Thoracic aorta (tissue), 2 donors: ENCODE data around the gene HDAC7. TPM values are rescaled to one million over a fixed set of nuclear protein-coding genes. Genes with fewer than 3 reads are reported as not detected.

Source experiments
- ATAC-seq: fragments of 150-250 bp; one replicate; pipeline ENCODE4 v1.8.0; 2017; ENCODE audit warnings: low read depth; ENCODE audit not compliant: insufficient number of reproducible peaks, low FRiP score
- DNase-seq: peaks from one replicate; pipeline ENCODE4 v3.0.0-alpha.2; 2020; ENCODE audit warnings: low spot score
- H3K27ac ChIP-seq, 2 donors: fragments of 200-600 bp; sonication (generic); 1 replicate in 1 of 2; 2 replicates in 1 of 2; pipeline ENCODE4 v1.5.1; 2016; ENCODE audit warnings: mild to moderate bottlenecking in 2 of 2, moderate library complexity in 2 of 2
- H3K27me3 ChIP-seq: fragments of 200-600 bp; sonication (generic); replicated peaks from 2 replicates; pipeline ENCODE4 v1.6.0; 2016; ENCODE audit warnings: mild to moderate bottlenecking; ENCODE audit not compliant: insufficient read depth
- H3K36me3 ChIP-seq: fragments of 200-600 bp; sonication (generic); one replicate; pipeline ENCODE4 v1.5.1; 2016
- H3K4me1 ChIP-seq, 2 donors: fragments of 200-600 bp; sonication (generic); 1 replicate in 1 of 2; 2 replicates in 1 of 2; pipeline versions ENCODE4 v1.5.1 to v1.6.0; 2016; ENCODE audit warnings: low read depth in 2 of 2, mild to moderate bottlenecking in 1 of 2; ENCODE audit not compliant: control insufficient read depth in 1 of 2
- H3K4me3 ChIP-seq: fragments of 200-600 bp; sonication (generic); 2 replicates; pipeline ENCODE4 v1.5.1; 2016; ENCODE audit warnings: mild to moderate bottlenecking
- H3K9me3 ChIP-seq: fragments of 200-600 bp; sonication (generic); 2 replicates; pipeline ENCODE4 v1.5.1; 2016
- CTCF ChIP-seq: fragments of 200-600 bp; sonication (generic); IDR thresholded peaks from one replicate; pipeline ENCODE4 v1.5.1; 2019; ENCODE audit warnings: antibody characterized with exemption
- total RNA-seq, 2 donors: library from RNA; depleted of rRNA; stranded (reverse); fragments of >200 nt; gene quantifications; one replicate each; pipeline versions ENCODE4 v1.1.0 to v1.2.3, GENCODE V29; 2016

Gene HDAC7
- total RNA-seq, 2 donors from 2014 or later = 77.8 to 112 TPM

GRCh38 chr12:47822401-47822800, 2.7 kb upstream of the HDAC7 start:
- H3K27ac ChIP-seq = peak overlapping the region; percentile 98 to 99
- DNase-seq (no peak), ATAC-seq (no peak)
- no peaks in the 10 kb centered on the region for H3K27me3 ChIP-seq
- TF ChIP-seq CTCF = no peak
- H3K4me3 ChIP-seq = no peak overlapping the region
- no peaks in the 10 kb centered on the region for H3K36me3 ChIP-seq
- H3K9me3 ChIP-seq = no peaks in the 10 kb centered on the region
- peaks cover 60 to 78% of the 10 kb centered on the region in 2 donors for H3K4me1 ChIP-seq

GRCh38 chr12:47821346-47821706, 1.6 kb upstream of the HDAC7 start:
- no peak for ATAC-seq
- peaks cover 68 to 81% of the 10 kb centered on the region in 2 donors for H3K4me1 ChIP-seq

GRCh38 chr12:47820631-47821345, 1.1 kb upstream of the HDAC7 start:
- peak overlapping the region; percentile 90 for H3K4me3 ChIP-seq
- H3K9me3 ChIP-seq = no peaks in the 10 kb centered on the region
- H3K27me3 ChIP-seq = no peaks in the 10 kb centered on the region
- H3K36me3 ChIP-seq = no peaks in the 10 kb centered on the region
- no peak for TF ChIP-seq CTCF
- peak; percentile 90 for ATAC-seq
- peak; percentile 89 for DNase-seq
- H3K4me1 ChIP-seq = peaks cover 69 to 81% of the 10 kb centered on the region in 2 donors
- peak overlapping the region; percentile 98 to 99 for H3K27ac ChIP-seq

More at GRCh38 chr12:47821346-47821706, 1.6 kb upstream of the HDAC7 start:
- Histone ChIP-seq H3K36me3 (no peaks in the 10 kb centered on the region), H3K27ac (peak overlapping the region; percentile 98 to 99), H3K4me3 (peak overlapping the region; percentile 90), H3K27me3 (no peaks in the 10 kb centered on the region), H3K9me3 (no peaks in the 10 kb centered on the region)
- TF ChIP-seq CTCF = no peak
- DNase-seq = no peak

- DNase-seq (no peak), ATAC-seq (no peak)
- H3K9me3 ChIP-seq = no peaks in the 10 kb centered on the region
- no peaks in the 10 kb centered on the region for H3K36me3 ChIP-seq
- TF ChIP-seq CTCF = no peak
- peak overlapping the region; percentile 98 to 99 for H3K27ac ChIP-seq
- H3K4me1 ChIP-seq = peaks cover 70 to 81% of the 10 kb centered on the region in 2 donors
- H3K27me3 ChIP-seq = no peaks in the 10 kb centered on the region
- H3K4me3 ChIP-seq = peak overlapping the region; percentile 90
Observed at GRCh38 chr12:47819138-47819895, 386 bp downstream of the HDAC7 start.

- Histone ChIP-seq H3K27me3 (no peaks in the 10 kb centered on the region), H3K9me3 (no peaks in the 10 kb centered on the region), H3K4me3 (peak overlapping the region; percentile 90), H3K27ac (peak overlapping the region; percentile 98 to 99), H3K4me1 (peaks cover 70 to 81% of the 10 kb centered on the region in 2 donors), H3K36me3 (no peaks in the 10 kb centered on the region)
- ATAC-seq = no peak
- TF ChIP-seq CTCF = no peak
- DNase-seq = no peak
Observed at GRCh38 chr12:47818467-47819137, 1.1 kb downstream of the HDAC7 start.
